Osteoblast (primary cell): ENCODE data around the gene MFSD6L. TPM values are rescaled to one million over a fixed set of nuclear protein-coding genes. Genes with fewer than 3 reads are reported as not detected.
A peak's percentile ranks its signal among the peaks of the same experiment; 100 is the strongest.

Source experiments
- DNase-seq: peaks from one replicate; pipeline ENCODE4 v3.0.0; 2011; ENCODE audit warnings: low spot score, mixed read lengths; ENCODE audit not compliant: insufficient read length; ENCODE audit errors: missing footprints
- H2AFZ ChIP-seq: 2 replicates; pipeline ENCODE4 v1.6.0; 2011; ENCODE audit warnings: mild to moderate bottlenecking, low read length
- H3K27ac ChIP-seq: 2 replicates; pipeline ENCODE4 v1.5.1; 2011; ENCODE audit warnings: mild to moderate bottlenecking, low read depth, low read length, moderate library complexity
- H3K27me3 ChIP-seq: 2 replicates; pipeline ENCODE4 v1.6.0; 2012; ENCODE audit warnings: mild to moderate bottlenecking, control low read depth, inconsistent platforms, low read length, moderate library complexity; ENCODE audit not compliant: insufficient read depth
- H3K36me3 ChIP-seq: 2 replicates; pipeline ENCODE4 v1.5.1; 2011; ENCODE audit warnings: mild to moderate bottlenecking, low read length, control low read depth, moderate library complexity; ENCODE audit not compliant: insufficient read depth
- H3K4me1 ChIP-seq: 2 replicates; pipeline ENCODE4 v1.5.1; 2011; ENCODE audit warnings: mild to moderate bottlenecking, low read length, control low read depth, moderate library complexity; ENCODE audit not compliant: insufficient read depth
- H3K4me2 ChIP-seq: 2 replicates; pipeline ENCODE4 v1.6.0; 2011; ENCODE audit warnings: mild to moderate bottlenecking, low read length; ENCODE audit not compliant: insufficient read depth
- H3K4me3 ChIP-seq: fragments of 200-600 bp; sonication (generic); 3 replicates; pipeline ENCODE4 v1.5.1; 2012; ENCODE audit warnings: mild to moderate bottlenecking, low read length, inconsistent platforms; ENCODE audit not compliant: insufficient read depth
- H3K79me2 ChIP-seq: 2 replicates; pipeline ENCODE4 v1.6.0; 2012; ENCODE audit warnings: mild to moderate bottlenecking, low read length, control low read depth, inconsistent platforms; ENCODE audit not compliant: insufficient read depth
- H3K9me3 ChIP-seq: 2 replicates; pipeline ENCODE4 v1.5.1; 2011; ENCODE audit warnings: low read depth, low read length, control low read depth
- H4K20me1 ChIP-seq: 2 replicates; pipeline ENCODE4 v1.6.0; 2012; ENCODE audit warnings: mild to moderate bottlenecking, low read length, control low read depth; ENCODE audit not compliant: insufficient read depth
- CTCF ChIP-seq: IDR thresholded peaks from 2 replicates; pipeline ENCODE4 v1.5.1; 2011; ENCODE audit warnings: mild to moderate bottlenecking, low read depth, low read length, moderate library complexity; ENCODE audit errors: extremely low read depth
- total RNA-seq: library from RNA; depleted of rRNA; stranded (reverse); fragments of >200 nt; gene quantifications from 2 replicates; pipeline ENCODE4 v1.2.3, GENCODE V29; 2012

The MFSD6L gene
- total RNA-seq, 1 donor, result not detected

DNA sequence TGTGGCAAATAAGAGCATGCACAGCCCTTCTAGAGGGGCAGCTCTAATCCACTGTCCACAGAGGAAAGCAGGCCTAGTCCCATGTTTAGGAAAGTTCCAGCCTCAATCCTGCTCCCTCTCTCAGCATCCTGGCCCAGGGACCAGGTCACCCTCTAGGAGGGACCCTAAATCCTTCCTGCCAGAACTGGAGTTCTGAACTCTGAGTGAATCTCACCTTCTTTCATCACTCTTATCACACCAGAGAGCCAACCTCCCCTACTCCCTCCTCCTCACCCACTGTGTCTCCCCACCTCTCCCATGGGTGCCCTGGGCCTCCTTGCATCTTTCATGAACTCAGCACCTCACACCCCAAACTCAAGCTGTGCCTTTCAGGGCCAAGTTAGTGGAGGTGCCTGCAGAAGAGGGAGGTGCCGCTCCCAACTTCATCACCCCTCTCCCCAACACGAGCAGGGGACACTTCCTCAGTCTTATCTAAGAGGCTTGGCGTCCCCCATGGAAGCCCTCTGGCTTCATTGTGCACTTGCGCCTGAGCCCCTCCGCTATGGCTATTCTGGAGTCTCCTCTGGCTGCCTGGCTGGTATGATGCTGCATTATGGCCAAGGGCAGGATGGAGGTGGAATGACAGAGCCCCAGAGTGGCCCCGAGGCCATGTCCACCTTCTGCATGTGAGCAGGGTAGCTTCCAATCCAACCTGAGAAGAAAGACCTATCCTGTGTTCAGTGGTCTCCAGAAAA lies 36.6 kb upstream of the MFSD6L start:
- H3K36me3 ChIP-seq, result no peaks in the 10 kb centered on the region
- H3K9me3 ChIP-seq, result no peaks in the 10 kb centered on the region
- no peak overlapping the region for H3K27ac ChIP-seq
- H3K4me1 ChIP-seq, result no peaks in the 10 kb centered on the region
- no peak overlapping the region for H3K4me3 ChIP-seq
- no peak for DNase-seq
- H4K20me1 ChIP-seq, result no peaks in the 10 kb centered on the region
- no peak overlapping the region for H2AFZ ChIP-seq
- peaks cover 9% of the 10 kb centered on the region for H3K27me3 ChIP-seq
- no peaks in the 10 kb centered on the region for H3K79me2 ChIP-seq
- no peak overlapping the region for H3K4me2 ChIP-seq
- TF ChIP-seq CTCF, result no peak

DNA sequence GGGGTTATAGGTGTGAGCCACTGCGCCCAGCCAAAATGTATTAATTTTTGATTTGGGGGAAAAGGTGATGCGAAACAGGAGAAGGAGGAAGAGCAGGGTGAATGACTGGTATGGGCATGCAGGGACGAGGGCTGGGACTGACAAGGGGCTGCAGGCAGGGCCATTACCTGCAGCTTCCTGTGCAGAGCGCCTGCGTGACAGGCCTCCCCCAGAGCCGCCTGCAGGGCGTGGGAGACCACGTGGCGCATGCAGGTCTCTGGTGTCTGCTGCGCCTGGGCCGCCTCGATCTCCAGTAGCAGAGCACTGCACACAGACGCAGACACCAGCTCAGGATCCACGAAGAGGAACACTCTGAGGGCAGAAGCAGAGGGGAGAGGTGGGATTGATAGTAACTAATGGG lies 35.9 kb upstream of the MFSD6L start:
- no peak overlapping the region for H3K4me2 ChIP-seq
- H3K36me3 ChIP-seq, result no peaks in the 10 kb centered on the region
- TF ChIP-seq CTCF, result no peak
- H4K20me1 ChIP-seq, result no peaks in the 10 kb centered on the region
- H3K79me2 ChIP-seq, result no peaks in the 10 kb centered on the region
- H3K4me1 ChIP-seq, result no peaks in the 10 kb centered on the region
- H3K9me3 ChIP-seq, result no peaks in the 10 kb centered on the region
- H3K27ac ChIP-seq, result no peak overlapping the region
- H3K4me3 ChIP-seq, result no peak overlapping the region
- peaks cover 9% of the 10 kb centered on the region for H3K27me3 ChIP-seq
- H2AFZ ChIP-seq, result no peak overlapping the region
- peak; percentile 59 for DNase-seq

DNA sequence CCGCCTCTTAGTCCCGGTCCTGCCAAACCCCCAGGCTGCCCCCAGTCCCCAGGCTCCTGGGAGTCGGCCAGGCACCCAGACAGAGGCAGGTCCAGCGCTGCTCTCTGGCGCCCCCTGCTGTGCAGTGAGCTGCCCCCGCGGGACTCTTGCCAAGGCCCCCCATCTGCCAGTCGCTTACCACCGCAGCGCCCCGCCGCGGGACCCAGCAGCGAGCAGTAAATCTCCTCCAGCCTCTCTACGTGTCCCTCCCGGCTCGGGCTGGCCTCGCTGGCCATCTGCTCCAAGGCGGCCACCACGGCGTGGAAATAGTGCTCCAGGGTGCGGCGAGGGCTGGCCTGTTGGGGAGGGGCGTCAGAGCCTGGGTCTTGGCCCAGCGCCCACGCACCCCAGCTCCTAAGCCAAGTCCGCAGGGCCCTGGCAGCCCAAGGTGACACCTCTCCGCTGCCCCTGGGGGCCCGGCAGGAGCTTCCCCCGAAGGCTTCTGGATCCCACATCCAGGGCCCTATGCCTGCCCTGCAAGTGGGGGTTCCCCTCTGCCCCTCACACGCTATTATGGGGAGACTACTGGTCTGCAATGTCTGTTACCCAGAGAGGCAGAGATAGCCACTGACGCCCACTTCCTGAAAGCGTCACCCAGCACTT lies 33.7 kb upstream of the MFSD6L start:
- DNase-seq, result peak; percentile 78
- TF ChIP-seq CTCF, result peak; percentile 43
- H4K20me1 ChIP-seq, result no peaks in the 10 kb centered on the region
- H3K4me3 ChIP-seq, result no peak overlapping the region
- no peaks in the 10 kb centered on the region for H3K36me3 ChIP-seq
- H3K27me3 ChIP-seq, result peaks cover 9% of the 10 kb centered on the region
- no peaks in the 10 kb centered on the region for H3K79me2 ChIP-seq
- no peak overlapping the region for H2AFZ ChIP-seq
- no peak overlapping the region for H3K27ac ChIP-seq
- no peaks in the 10 kb centered on the region for H3K4me1 ChIP-seq
- H3K4me2 ChIP-seq, result no peak overlapping the region
- no peaks in the 10 kb centered on the region for H3K9me3 ChIP-seq

- Histone ChIP-seq H3K79me2 (no peaks in the 10 kb centered on the region), H3K9me3 (no peaks in the 10 kb centered on the region), H3K4me3 (no peak overlapping the region), H3K4me2 (no peak overlapping the region), H3K27ac (no peak overlapping the region), H2AFZ (no peak overlapping the region), H3K27me3 (peaks cover 8% of the 10 kb centered on the region), H3K4me1 (no peaks in the 10 kb centered on the region), H3K36me3 (no peaks in the 10 kb centered on the region), H4K20me1 (no peaks in the 10 kb centered on the region)
- no peak for TF ChIP-seq CTCF
- DNase-seq, result no peak
These were observed 32.2 kb upstream of the MFSD6L start for GRCh38 chr17:8831234-8831849.
